ENCODE results near the gene MAGEE2.
"Not testable (repeated sequence)": the region's sequence is repeated elsewhere in the genome, so short reads cannot be mapped to it uniquely, and the experiment has no call there.

MAGEE2 gene, protein sequence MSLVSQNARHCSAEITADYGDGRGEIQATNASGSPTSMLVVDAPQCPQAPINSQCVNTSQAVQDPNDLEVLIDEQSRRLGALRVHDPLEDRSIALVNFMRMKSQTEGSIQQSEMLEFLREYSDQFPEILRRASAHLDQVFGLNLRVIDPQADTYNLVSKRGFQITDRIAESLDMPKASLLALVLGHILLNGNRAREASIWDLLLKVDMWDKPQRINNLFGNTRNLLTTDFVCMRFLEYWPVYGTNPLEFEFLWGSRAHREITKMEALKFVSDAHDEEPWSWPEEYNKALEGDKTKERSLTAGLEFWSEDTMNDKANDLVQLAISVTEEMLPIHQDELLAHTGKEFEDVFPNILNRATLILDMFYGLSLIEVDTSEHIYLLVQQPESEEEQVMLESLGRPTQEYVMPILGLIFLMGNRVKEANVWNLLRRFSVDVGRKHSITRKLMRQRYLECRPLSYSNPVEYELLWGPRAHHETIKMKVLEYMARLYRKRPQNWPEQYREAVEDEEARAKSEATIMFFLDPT

DNA sequence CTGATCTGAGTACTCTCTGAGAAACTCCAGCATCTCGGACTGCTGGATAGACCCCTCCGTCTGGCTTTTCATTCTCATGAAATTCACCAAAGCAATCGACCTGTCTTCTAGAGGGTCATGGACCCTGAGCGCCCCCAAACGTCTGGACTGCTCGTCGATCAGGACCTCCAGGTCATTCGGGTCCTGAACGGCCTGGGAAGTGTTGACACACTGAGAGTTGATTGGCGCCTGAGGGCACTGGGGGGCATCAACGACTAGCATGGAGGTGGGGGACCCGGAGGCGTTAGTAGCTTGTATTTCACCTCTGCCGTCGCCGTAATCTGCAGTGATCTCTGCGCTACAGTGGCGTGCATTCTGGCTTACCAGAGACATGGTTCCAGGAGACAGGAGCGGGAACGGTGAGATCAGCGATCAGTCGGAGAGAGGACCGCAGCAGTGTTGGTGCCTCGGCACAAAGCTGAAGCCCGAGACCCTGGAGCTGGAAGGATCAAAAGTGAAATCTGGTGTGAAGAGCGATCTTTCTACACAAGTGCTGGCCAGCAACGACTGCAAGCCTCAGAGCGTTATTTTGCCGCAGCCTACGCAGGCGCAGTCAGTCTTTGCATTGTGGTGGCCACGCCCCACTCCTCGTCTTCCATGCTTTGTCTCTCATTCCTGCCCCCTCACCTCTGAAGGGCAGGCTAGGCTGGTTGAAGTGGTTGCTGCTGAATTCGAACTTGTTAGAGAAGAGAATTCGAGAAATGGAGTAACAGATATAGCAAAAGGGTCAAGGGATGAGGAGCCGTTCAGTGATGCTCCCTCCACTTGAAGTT lies at the start of gene MAGEE2:
Gene MAGEE2 (minus strand): TSS at position 575 of the 812 bp plus-strand sequence. CDS start 203 bp downstream, at position 372.
- DNase-seq (ENCODE audit: low read depth) = no peak

DNA sequence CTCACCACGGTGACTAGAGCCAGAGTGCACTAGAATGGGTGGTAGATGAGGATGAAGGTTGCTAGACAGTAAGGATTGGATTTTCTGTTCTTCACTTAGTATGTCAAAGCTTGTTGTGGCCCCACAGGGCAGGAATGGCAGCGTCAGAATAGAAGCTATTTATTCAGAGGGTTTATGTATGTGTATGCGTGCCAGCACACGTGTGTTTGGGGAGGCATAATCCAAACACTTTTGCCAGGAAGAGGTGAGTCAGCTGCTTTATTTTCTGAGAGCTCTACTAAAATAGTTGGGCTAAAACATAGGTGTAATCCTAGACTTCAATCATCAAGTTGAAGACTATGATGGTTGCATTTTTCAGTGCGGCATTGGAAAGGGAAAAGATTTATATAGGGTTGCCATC lies 1.2 kb upstream of the MAGEE2 start:
- DNase-seq (ENCODE audit: low read depth) = no peak

DNA sequence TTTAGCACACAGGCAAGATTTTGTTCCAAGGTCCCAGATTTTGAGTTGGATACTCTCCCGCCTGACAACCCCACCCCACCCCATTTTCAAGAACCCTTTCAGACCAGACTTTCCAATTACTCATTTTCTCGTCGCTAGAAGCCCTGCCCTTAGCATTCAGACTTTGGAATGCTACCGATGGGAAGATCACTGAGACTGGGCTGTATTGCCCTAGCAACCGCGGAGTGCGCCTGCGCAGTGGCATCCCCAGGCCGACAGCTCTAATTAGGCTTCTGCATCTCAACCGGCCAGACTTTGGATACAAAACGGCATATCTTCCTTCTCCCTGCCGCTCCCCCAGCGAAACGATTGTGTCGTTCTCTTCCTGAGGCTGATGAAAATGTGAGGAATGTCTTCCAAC lies 3.4 kb downstream of the MAGEE2 start:
- no peak for DNase-seq (ENCODE audit: low read depth)

DNA sequence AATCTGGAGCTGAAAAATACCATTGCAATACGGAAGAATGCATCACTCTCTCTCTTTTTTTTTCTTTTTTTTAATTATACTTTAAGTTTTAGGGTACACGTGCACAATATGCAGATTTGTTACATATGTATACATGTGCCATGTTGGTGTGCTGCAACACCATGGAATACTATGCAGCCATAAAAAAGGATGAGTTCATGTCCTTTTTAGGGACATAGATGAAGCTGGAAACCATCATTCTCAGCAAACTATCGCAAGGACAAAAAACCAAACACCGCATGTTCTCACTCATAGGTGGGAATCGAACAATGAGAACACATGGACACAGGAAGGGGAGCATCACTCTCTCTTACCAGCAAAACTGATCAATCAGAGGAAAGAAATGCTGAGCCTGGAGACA lies 17.0 kb downstream of the MAGEE2 start:
- DNase-seq (ENCODE audit: low read depth) = not testable (repeated sequence)

DNA sequence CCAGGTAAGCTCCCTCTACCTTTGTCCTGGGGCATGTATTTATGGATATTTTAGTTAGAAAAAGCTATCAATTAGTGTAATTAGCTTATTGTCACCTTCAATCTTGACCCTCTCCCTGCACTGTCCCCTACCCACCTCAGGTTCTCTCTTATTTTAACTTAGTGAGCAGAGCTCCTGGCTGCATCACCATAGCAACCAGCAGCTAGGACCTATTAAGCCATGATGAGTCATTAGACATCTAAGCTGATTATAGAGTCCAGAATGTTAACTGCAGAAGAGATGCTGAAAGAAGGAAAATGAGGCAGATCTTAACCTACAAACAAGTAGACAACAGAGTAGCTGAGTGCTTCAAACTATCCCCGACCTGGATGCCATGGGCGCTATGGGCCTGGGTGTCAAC lies 36.6 kb downstream of the MAGEE2 start:
- DNase-seq (ENCODE audit: low read depth) = no peak

DNA sequence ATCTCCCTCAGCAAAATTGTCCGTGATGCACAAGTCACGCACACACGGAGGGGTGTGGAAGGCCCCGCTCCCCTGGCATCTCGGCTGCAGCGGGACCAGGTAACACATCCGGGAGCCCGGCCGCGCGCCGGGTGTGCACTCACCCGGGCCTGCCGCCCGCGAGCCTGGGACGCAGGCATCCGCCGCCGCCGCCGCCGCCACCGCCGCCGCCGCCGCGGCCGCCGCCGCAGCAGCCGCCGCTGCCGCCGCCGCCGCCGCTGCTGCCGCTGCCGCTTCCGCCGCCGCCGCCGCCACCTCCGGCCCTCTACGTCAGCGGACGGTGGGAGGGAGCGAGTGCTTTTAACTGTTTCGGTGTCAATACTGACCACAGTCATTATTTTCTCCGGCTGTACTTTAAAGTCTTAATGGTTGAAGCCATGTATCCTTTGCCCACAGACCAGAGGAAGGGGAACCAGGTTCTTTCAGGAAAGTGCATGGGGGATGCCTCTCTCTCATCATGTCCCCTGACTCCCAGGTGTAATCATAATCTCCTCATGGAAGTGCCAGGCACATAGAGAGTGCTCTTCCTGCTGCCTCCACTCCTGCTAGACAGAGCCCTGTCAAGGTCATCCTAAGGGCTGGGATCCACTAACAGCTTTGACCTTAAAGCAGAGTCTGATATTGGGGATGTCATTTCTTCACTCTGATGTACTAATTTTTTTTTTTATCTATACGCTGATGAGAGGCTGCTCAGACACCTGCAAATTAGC lies 38.0 kb downstream of the MAGEE2 start:
- no peak for DNase-seq (ENCODE audit: low read depth)

Measured in stimulated activated CD8-positive, alpha-beta memory T cell treated with anti-CD3 and anti-CD28 coated beads, Interleukin-12 subunit alpha, Interleukin-12 subunit beta, amount 100 ng/mL, for 1 hour (primary cell).